Heart right ventricle (tissue), 16 donors: ENCODE measurements around the gene JOSD2. TPM values are rescaled to one million over a fixed set of nuclear protein-coding genes. Genes with fewer than 3 reads are reported as not detected.

Source experiments
- ATAC-seq, 8 donors: fragments of 200-7000 bp; cut with Tn5 transposase; one replicate each; pipeline ENCODE4 v1.9.1; 2020; ENCODE audit warnings: mild to moderate bottlenecking in 8 of 8, moderate library complexity in 8 of 8, moderate number of reproducible peaks in 1 of 8
- DNase-seq, 2 donors: peaks; one replicate each; pipeline ENCODE4 v3.0.0-alpha.2; 2020
- H3K27ac ChIP-seq, 10 donors: fragments of 200-600 bp; sonication (generic) in 2 of 10; one replicate each; pipeline versions ENCODE4 v1.5.0 to v1.8.0; 2020 to 2022; ENCODE audit warnings: mild to moderate bottlenecking in 3 of 10
- H3K27me3 ChIP-seq, 7 donors: fragments of 200-600 bp; one replicate each; pipeline ENCODE4 v1.8.0; 2021 to 2022; ENCODE audit warnings: mild to moderate bottlenecking in 2 of 7
- H3K36me3 ChIP-seq, 9 donors: fragments of 200-600 bp; sonication (generic) in 1 of 9; one replicate each; pipeline versions ENCODE4 v1.5.0 to v1.8.0; 2020 to 2022; ENCODE audit warnings: mild to moderate bottlenecking in 2 of 9
- H3K4me1 ChIP-seq, 9 donors: fragments of 200-600 bp; sonication (generic) in 1 of 9; one replicate each; pipeline versions ENCODE4 v1.5.0 to v1.8.0; 2020 to 2022; ENCODE audit warnings: mild to moderate bottlenecking in 4 of 9
- H3K4me3 ChIP-seq, 10 donors: fragments of 200-600 bp; sonication (generic) in 2 of 10; one replicate each; pipeline versions ENCODE4 v1.5.0 to v1.8.0; 2020 to 2022; ENCODE audit warnings: mild to moderate bottlenecking in 7 of 10, moderate library complexity in 2 of 10
- H3K9me3 ChIP-seq, 11 donors: fragments of 200-600 bp in 10 of 11; sonication (generic) in 2 of 11; one replicate each; pipeline versions ENCODE4 v1.5.0 to v1.8.0; 2013 to 2022; ENCODE audit warnings: mild to moderate bottlenecking in 2 of 11, control low read depth in 1 of 11, moderate library complexity in 1 of 11
- CTCF ChIP-seq, 9 donors: fragments of 200-600 bp; sonication (generic) in 2 of 9; IDR thresholded peaks; one replicate each; pipeline versions ENCODE4 v1.5.0 to v1.8.0; 2021 to 2022; ENCODE audit warnings: antibody characterized with exemption in 9 of 9, mild to moderate bottlenecking in 5 of 9, moderate library complexity in 1 of 9
- WGBS, 2 donors: extraction: QIAGEN DNeasy Blood & Tissue Kit; methylation state at CpG; one replicate each; pipeline ENCODE4 v1.1.7; 2013; ENCODE audit warnings: inconsistent platforms in 1 of 2; 5-methylcytosine and 5-hydroxymethylcytosine counted together
- intact Hi-C, 10 donors: fragments of 100-400 bp; cut with DNase I; formaldehyde crosslinking; loops; one replicate each; pipeline versions ENCODE4 v1.11.1 to v1.14.2; 2022
- polyA plus RNA-seq, 2 donors: library from polyadenylated mRNA; stranded (reverse); fragments of 200-250 nt; gene quantifications; one replicate each; pipeline ENCODE4 v1.2.3, GENCODE V29; 2013
- total RNA-seq, 10 donors: library from RNA; stranded (reverse); fragmentation: NEBNext Ultra II Directional in 3 of 10; extraction: Animal tissue kit (Norgen Biotek cat#: 25700) in 3 of 10; gene quantifications; one replicate each; pipeline versions ENCODE4 v1.2.1 to v1.2.4, GENCODE V29; 2021 to 2023
- donor health status: Arrhythmogenic right ventricular cardiomyopathy.
- donor health status: ischemic (EF 13 %, LVEDD 7.1; RV severe dilation, severe dysfunction).
- donor health status: healthy with polysubstance abuse.
- donor health status: DM: no; HTN: yes; CAD: no.
- donor health status: DM: no; HTN: no; CAD: no.
- donor health status: ischemic (EF 25% LVEDD 6.9; RV normal size, moderate dysfunction).
- donor health status: ischemic (EF 25% LVEDD 5.7; RV mildly dilated, moderate dysfunction).
- donor health status: healthy.
- donor health status: DM: yes; HTN: yes; CAD: no.
- donor health status: Ischemic cardiomyopathy.
- donor health status: ischemic (EF 35%, LVEDD 5.7; RV mildly dilated, moderate dysfunction).
- donor health status: nonischemic (EF 11% LVEDD 7.7; RV severe dilation, severe dysfunction).
- donor health status: DM: yes; HTN: yes; CAD: no.
- donor health status: PGD.
- donor health status: ischemic (EF 29% LVEDD 5.4; RV normal size, mild dysfunction).
- donor health status: nonischemic (EF 23%, LVEDD 6.1; RV moderate dilation, normal function).

The JOSD2 gene
- total and polyA plus RNA-seq, 12 donors = 13.3 to 69.6 (median 31.0) TPM

GRCh38 chr19:50468818-50469217, 42.2 kb downstream of the JOSD2 start:
- Histone ChIP-seq H3K4me3 (no peak overlapping the region), H3K9me3 (no peaks in the 10 kb centered on the region), H3K27ac (no peak overlapping the region), H3K4me1 (no peaks in the 10 kb centered on the region), H3K36me3 (no peaks in the 10 kb centered on the region), H3K27me3 (peaks cover 0 to 11% (median 0%) of the 10 kb centered on the region in 7 donors)
- no peak for ATAC-seq
- no peak for TF ChIP-seq CTCF (IDR thresholded peaks at IDR 0.05)
- intact Hi-C loops = no loop called here
- 84 to 86% methylated on average over 6 of the region's 6 CpGs for WGBS, 2 donors
- no peak for DNase-seq

GRCh38 chr19:50467566-50467965, 43.4 kb downstream of the JOSD2 start:
- ATAC-seq (no peak), DNase-seq (no peak)
- H3K36me3 ChIP-seq = no peaks in the 10 kb centered on the region
- no peak overlapping the region for H3K27ac ChIP-seq
- WGBS, 2 donors = 74 to 79% methylated on average over 18 of the region's 18 CpGs
- no peaks in the 10 kb centered on the region for H3K9me3 ChIP-seq
- H3K4me1 ChIP-seq = no peaks in the 10 kb centered on the region
- H3K27me3 ChIP-seq = peaks cover 0 to 16% (median 0%) of the 10 kb centered on the region in 7 donors
- no peak for TF ChIP-seq CTCF (IDR thresholded peaks at IDR 0.05)
- intact Hi-C loops = no loop called here
- no peak overlapping the region for H3K4me3 ChIP-seq

- no peaks in the 10 kb centered on the region for H3K36me3 ChIP-seq
- no peak for TF ChIP-seq CTCF (IDR thresholded peaks at IDR 0.05)
- no peak overlapping the region for H3K27ac ChIP-seq
- no peaks in the 10 kb centered on the region for H3K9me3 ChIP-seq
- no peak overlapping the region for H3K4me3 ChIP-seq
- no peak for DNase-seq
- no peaks in the 10 kb centered on the region for H3K4me1 ChIP-seq
- peaks cover 0 to 25% (median 5%) of the 10 kb centered on the region in 7 donors for H3K27me3 ChIP-seq
- WGBS, 2 donors = 87 to 91% methylated on average over 11 of the region's 11 CpGs
- intact Hi-C loops = no loop called here
- no peak for ATAC-seq
These were observed 44.3 kb downstream of the JOSD2 start for GRCh38 chr19:50466706-50467039.

GRCh38 chr19:50465986-50466705, 44.8 kb downstream of the JOSD2 start:
- DNase-seq (no peak), ATAC-seq (no peak)
- TF ChIP-seq CTCF (IDR thresholded peaks at IDR 0.05) = peak in 2 of 9 donors; percentile 9 to 25
- H3K9me3 ChIP-seq = no peaks in the 10 kb centered on the region
- H3K27ac ChIP-seq = no peak overlapping the region
- H3K36me3 ChIP-seq = no peaks in the 10 kb centered on the region
- peaks cover 0 to 31% (median 9%) of the 10 kb centered on the region in 7 donors for H3K27me3 ChIP-seq
- intact Hi-C loops = no loop called here
- WGBS, 2 donors = 50 to 54% methylated on average over 29 of the region's 29 CpGs
- H3K4me3 ChIP-seq = no peak overlapping the region
- no peaks in the 10 kb centered on the region for H3K4me1 ChIP-seq
